Measurements from ENCODE around the gene EFCAB3.
"Not testable (repeated sequence)": the region's sequence is repeated elsewhere in the genome, so short reads cannot be mapped to it uniquely, and the experiment has no call there.

DNA sequence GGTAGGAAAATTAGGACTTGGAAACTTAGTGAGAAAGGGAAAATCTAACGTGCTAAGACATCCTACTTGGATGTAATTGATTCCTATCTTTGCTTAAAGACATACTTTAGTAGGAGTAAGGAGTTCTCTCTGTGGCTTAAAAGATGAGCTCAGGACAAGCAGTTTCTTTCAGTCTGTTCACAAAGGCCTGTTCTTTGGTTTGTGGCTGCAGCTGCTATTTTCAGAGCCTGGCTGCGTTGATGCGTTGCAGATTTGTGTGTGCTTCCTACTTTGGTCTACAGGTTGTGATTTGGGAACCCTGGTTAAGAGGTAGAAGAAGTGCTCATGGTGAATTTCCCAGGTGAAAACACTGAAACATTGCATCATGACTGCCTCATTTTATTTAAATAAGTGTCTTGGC is 73.8 kb downstream of the EFCAB3 start:
- TF ChIP-seq, protein P1, sequence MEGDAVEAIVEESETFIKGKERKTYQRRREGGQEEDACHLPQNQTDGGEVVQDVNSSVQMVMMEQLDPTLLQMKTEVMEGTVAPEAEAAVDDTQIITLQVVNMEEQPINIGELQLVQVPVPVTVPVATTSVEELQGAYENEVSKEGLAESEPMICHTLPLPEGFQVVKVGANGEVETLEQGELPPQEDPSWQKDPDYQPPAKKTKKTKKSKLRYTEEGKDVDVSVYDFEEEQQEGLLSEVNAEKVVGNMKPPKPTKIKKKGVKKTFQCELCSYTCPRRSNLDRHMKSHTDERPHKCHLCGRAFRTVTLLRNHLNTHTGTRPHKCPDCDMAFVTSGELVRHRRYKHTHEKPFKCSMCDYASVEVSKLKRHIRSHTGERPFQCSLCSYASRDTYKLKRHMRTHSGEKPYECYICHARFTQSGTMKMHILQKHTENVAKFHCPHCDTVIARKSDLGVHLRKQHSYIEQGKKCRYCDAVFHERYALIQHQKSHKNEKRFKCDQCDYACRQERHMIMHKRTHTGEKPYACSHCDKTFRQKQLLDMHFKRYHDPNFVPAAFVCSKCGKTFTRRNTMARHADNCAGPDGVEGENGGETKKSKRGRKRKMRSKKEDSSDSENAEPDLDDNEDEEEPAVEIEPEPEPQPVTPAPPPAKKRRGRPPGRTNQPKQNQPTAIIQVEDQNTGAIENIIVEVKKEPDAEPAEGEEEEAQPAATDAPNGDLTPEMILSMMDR (IDR thresholded peaks at IDR 0.05) = not testable (repeated sequence)
- not testable (repeated sequence) for TF ChIP-seq POLR2A (IDR thresholded peaks at IDR 0.05); POLR2AphosphoS5 (IDR thresholded peaks at IDR 0.05; ENCODE audit: insufficient read depth in 1 of 2, low read depth in 1 of 2)
